Stimulated activated CD8-positive, alpha-beta memory T cell treated with anti-CD3 and anti-CD28 coated beads, Interleukin-7, amount 100 ng/mL, for 48 hours (primary cell): ENCODE results near the gene RCN1.
"Not testable (repeated sequence)": the region's sequence is repeated elsewhere in the genome, so short reads cannot be mapped to it uniquely, and the experiment has no call there.

Experiments
- DNase-seq, 2 donors: peaks; one replicate each; pipeline ENCODE4 v3.0.0-alpha.2; 2020; ENCODE audit warnings: low read depth in 1 of 2; ENCODE audit errors: extremely low read depth in 1 of 2

RCN1 gene

GRCh38 chr11:32109592-32109991 is 18.7 kb downstream of the RCN1 start:
- DNase-seq, result no peak

DNA sequence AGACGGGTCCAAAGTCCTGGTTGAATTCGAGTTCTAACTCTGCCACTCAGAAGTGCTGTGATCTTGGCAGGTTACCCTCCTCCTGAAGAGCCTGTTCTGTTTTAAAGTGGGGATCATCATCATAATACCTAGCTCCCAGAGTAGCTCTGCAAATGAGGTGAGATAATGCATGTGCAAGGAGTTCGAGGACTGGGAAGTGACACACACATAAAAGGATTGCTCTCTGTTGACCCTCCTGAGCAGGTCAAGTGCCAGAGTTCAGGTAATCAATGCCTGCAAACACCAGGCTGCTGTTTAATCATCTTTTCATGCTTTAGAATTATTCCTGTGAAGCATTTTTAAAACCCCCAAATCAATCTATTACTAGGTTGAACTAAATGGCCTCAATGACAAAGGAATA is 19.9 kb downstream of the RCN1 start:
- no peak for DNase-seq

GRCh38 chr11:32113200-32113919 is 22.5 kb downstream of the RCN1 start:
- no peak for DNase-seq

DNA sequence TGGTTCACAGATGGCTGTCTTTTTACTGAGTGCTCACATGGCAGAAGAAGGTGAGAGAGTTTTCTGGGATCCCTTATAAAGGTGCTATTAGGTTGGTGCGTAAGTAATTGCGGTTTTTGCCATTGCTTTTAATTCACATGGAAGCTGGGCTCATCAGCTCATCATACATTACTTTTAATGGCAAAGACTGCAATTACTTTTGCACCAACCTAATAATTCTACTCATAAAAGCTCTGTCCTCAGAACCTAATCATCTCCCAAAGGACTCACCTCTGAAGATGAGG is 23.0 kb downstream of the RCN1 start:
- DNase-seq, result no peak

DNA sequence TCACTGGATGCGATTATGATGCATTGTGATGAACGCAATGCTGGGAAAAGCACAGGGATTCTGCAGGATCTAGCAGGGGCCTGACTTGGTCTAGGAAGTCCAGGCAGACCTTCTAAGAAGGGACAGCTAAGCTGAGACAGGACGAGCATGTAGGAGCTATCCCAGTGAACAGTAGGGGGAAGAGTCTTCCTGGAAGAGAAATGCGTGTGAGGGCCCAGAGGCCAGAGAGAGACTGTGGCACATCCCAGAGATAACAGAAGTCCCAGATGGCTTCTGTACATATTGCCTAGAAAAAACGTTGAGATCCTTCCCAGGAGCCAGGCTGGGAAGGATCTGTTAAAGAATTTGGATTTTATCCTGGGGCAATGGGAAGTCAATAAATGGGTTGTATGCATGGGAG is 24.6 kb downstream of the RCN1 start:
- no peak for DNase-seq

GRCh38 chr11:32116668-32117067 is 25.8 kb downstream of the RCN1 start:
- no peak for DNase-seq

- DNase-seq, result no peak
Measured at GRCh38 chr11:32118025-32118974, 27.4 kb downstream of the RCN1 start.

DNA sequence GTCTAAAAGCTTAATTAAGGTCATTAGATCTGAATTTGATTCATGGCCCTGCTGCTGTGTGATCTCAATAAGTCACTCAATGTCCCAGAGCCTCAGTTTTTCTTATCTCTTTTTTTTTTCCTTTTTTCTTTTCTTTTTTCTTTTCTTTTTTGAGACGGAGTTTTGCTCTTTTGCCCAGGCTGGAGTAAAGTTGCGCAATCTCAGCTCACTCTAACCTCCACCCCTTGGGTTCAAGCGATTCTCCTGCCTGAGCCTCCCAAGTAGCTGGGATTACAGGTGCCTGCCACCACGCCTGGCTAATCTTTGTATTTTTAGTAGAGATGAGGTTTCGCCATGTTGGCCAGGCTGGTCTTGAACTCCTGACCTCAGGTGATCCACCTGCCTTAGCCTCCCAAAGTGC is 28.3 kb downstream of the RCN1 start:
- DNase-seq, result not testable (repeated sequence)

- no peak for DNase-seq
Measured at GRCh38 chr11:32121012-32121411, 30.1 kb downstream of the RCN1 start.

GRCh38 chr11:32122200-32122599 is 31.3 kb downstream of the RCN1 start:
- no peak for DNase-seq

DNA sequence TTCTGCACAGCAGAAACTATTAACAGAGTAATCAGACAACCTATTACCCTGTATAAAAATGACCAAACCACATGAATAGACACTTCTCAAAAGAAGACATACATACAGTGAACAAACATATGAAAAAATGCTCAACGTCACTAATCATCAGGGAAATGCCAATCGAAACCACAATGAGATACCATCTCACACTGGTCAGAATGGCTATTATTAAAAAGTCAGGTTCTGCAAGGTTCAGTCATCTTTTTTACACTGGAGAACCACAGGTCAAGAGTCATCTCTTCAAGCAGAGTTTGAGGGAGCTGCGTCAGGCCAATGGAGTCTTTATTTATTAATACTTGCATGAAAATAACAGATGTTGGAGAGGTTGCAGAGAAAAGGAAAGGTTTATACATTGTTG is 40.4 kb downstream of the RCN1 start:
- no peak for DNase-seq

DNA sequence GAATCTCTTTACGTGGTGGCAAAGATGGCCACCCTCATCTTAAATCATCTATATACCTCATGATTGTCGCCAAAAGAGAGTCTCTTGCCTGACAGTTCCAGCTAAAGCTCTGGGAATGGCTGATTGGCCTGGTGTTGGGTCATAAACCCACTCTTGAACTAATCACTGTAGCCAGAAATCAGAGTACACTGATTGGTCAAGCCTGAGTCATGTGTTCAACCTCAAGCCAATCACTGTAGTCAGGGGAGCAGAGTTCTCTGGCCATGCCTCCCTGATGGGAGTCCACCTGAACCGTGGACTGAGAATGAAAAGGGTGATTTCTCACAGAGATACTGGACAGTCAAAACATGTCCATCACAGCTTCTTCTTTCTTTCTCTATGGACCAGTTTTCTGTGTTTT is 45.8 kb downstream of the RCN1 start:
- no peak for DNase-seq

GRCh38 chr11:32137263-32137662 is 46.4 kb downstream of the RCN1 start:
- DNase-seq, result no peak

DNA sequence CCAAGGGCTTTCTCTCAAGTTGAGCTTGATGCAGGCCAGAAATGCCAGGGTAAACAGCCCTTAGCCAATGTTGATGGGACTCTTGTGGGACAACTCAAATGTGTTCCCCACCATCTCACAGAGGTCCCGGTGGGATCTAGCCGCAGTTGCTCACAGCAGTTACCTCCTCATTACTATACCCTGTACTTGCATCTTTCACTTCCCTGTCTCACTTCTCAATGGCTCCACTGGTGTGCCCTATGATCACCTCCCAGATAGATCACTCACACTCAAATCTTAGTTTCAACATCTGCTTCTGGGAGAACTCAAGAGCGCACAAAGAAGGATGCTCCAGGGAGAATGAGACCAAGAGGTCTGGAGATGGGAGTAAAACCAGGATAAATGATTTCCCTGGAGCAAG is 47.0 kb downstream of the RCN1 start:
- no peak for DNase-seq

DNA sequence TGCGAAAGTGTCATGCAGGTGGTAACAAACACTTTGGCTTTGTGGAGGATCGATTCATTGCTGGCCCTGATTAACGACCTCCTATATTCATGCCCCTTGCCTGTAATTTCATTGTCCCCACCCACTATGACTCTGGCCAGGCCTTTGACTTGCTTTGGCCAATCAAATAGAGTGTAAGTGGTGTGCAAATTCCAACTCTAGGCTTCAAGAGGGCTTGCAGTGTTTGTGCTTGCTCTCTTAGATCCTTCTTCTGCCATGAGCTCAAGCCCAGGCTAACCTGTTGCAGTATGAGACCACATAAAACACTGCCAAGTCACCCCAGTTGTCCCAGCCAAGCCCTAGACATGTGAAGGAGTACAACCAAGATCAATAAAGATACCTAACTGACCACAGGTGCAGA is 48.0 kb downstream of the RCN1 start:
- no peak for DNase-seq

DNA sequence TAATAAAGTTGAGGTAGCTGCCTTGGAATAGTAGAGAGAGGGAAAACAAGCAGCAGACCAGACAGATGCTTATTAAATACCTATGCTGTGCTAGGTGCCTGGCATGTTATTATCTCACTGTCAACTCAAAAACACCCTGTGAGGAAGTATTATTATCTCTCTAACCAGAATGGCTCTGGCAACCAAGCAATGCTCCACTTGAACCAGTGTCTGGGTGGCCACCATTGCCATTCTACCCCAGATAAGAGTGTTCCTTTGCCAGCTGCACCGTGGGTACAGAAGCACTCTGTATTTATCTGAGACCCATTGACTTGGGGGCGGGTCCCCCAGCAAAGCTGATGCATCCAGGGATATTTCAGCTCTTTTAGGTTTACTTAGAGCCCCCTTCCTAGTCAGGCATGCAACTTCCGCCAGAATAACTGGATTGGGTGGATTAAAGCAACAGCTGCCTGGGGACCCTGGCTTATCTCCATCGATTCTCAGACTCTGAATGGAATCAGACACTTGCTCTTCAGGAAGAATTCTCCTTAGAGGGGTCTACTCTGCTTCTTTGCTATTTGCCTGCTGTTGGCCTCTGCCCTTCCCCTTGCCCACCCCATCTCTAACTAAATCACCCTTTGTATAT is 49.1 kb downstream of the RCN1 start:
- no peak for DNase-seq

DNA sequence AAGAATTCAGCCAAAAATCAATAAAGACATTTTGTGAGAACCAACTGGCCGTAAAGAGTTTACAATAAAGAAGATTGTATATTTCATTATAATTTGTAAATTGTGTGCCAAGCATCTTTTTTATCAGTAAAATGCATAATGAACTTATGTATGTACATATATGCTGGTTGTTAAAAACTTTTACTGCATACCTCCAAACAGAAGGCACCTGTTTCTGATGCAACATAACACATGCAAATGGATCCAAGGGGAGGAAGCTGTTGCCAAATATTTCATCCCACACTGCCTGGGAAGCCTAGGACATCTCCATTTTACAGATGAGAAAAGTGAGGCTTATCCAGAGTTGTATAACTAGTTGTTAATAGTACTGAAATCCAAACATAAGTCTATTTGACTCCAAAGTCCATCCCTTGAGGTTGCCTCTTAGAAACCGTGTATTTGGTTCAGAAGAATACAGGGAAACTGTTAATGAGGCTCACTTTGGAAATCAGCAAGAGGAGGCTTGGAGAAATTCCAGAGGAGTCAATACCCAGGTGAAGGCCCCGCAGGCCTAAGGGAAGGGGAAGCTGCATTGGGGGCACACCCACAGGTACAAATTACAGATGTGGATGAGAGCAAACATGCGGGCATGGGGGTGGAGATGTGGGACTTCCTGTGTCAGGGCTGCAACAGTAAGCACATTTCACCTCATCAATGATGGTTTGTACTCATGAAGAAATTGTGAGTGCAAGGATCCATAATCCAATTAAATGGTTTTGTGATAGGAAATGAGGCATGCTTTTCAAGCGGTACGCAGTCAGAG is 51.1 kb downstream of the RCN1 start:
- DNase-seq, result no peak

- DNase-seq, result no peak
Measured at GRCh38 chr11:32143378-32143777, 52.5 kb downstream of the RCN1 start.

- no peak for DNase-seq
Measured at GRCh38 chr11:32145282-32145681, 54.4 kb downstream of the RCN1 start.

DNA sequence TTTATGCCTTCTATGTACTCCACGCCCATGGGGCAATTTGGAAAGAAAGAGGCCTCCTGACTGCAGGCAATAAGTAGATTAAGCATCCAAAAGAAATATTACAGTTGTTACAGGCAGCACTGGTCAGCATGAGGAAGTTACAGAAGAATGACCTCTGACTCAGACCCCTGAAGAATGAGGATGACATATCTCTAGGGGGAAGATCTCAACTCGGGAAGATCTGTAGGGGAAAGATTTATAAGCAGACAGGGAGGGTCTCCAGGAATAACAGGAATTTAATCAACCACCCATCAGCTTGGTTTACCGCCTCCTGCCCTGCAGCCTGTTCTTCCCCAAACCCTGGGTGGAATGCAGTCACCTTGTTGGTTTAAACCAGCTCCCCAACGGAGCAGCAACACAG is 58.0 kb downstream of the RCN1 start:
- DNase-seq, result no peak

GRCh38 chr11:32149748-32150147 is 58.9 kb downstream of the RCN1 start:
- no peak for DNase-seq
